CD8-positive, alpha-beta memory T cell (primary cell): ENCODE data around the gene DCTD. TPM values are rescaled to one million over a fixed set of nuclear protein-coding genes. Genes with fewer than 3 reads are reported as not detected.

Experiments
- CTCF ChIA-PET: fragments of 350-600 bp; sonication (Branson Sonifier 250); formaldehyde crosslinking; loops from one replicate; lab custom pipeline; 2021; ENCODE audit warnings: antibody characterized with exemption; lab: Charles Lee
- POLR2A ChIA-PET: fragments of 350-600 bp; sonication (Branson Sonifier 250); formaldehyde crosslinking; loops from one replicate; lab custom pipeline; 2021; ENCODE audit warnings: antibody characterized with exemption; lab: Charles Lee
- DNase-seq, 5 donors: peaks; one replicate each; pipeline versions ENCODE4 v3.0.0 to v3.0.0-alpha.2; 2020 to 2022; ENCODE audit warnings: mixed read lengths in 1 of 5
- H3K27ac ChIP-seq: one replicate; pipeline ENCODE4 v1.7.0; 2013; ENCODE audit warnings: low read depth, mild to moderate bottlenecking, low read length, moderate library complexity
- H3K27me3 ChIP-seq: 2 replicates; pipeline ENCODE4 v1.7.0; 2013; ENCODE audit warnings: low read length, mild to moderate bottlenecking; ENCODE audit not compliant: insufficient read depth, poor library complexity, severe bottlenecking
- H3K36me3 ChIP-seq: 2 replicates; pipeline ENCODE4 v1.7.0; 2013; ENCODE audit warnings: mild to moderate bottlenecking, low read length, moderate library complexity; ENCODE audit not compliant: insufficient read depth
- H3K4me1 ChIP-seq: 2 replicates; pipeline ENCODE4 v1.7.0; 2013; ENCODE audit warnings: mild to moderate bottlenecking, low read length, moderate library complexity; ENCODE audit not compliant: insufficient read depth
- H3K4me3 ChIP-seq: 2 replicates; pipeline ENCODE4 v1.7.0; 2013; ENCODE audit warnings: mild to moderate bottlenecking, low read length
- H3K9me3 ChIP-seq: 2 replicates; pipeline ENCODE4 v1.7.0; 2013; ENCODE audit warnings: mild to moderate bottlenecking, low read length
- H3K27ac Mint-ChIP-seq, 8 donors: one replicate each; pipeline ENCODE4 v1.8.0; 2020 to 2021; ENCODE audit warnings: mixed read lengths in 8 of 8, mild to moderate bottlenecking in 6 of 8, inconsistent platforms in 3 of 8, moderate library complexity in 3 of 8
- H3K27me3 Mint-ChIP-seq, 2 donors: one replicate each; pipeline ENCODE4 v1.8.0; 2020 to 2021; ENCODE audit warnings: mixed read lengths in 2 of 2, mild to moderate bottlenecking in 1 of 2, moderate library complexity in 1 of 2
- H3K36me3 Mint-ChIP-seq, 3 donors: one replicate each; pipeline ENCODE4 v1.8.0; 2020 to 2021; ENCODE audit warnings: mixed read lengths in 3 of 3, inconsistent platforms in 1 of 3, mild to moderate bottlenecking in 1 of 3
- H3K4me1 Mint-ChIP-seq, 3 donors: one replicate each; pipeline ENCODE4 v1.8.0; 2020 to 2021; ENCODE audit warnings: mixed read lengths in 3 of 3, inconsistent platforms in 1 of 3, mild to moderate bottlenecking in 1 of 3
- H3K4me3 Mint-ChIP-seq, 7 donors: one replicate each; pipeline ENCODE4 v1.8.0; 2020 to 2021; ENCODE audit warnings: mixed read lengths in 7 of 7, mild to moderate bottlenecking in 6 of 7, moderate library complexity in 4 of 7, inconsistent platforms in 2 of 7
- H3K9me3 Mint-ChIP-seq, 5 donors: one replicate each; pipeline ENCODE4 v1.8.0; 2020 to 2022; ENCODE audit warnings: mixed read lengths in 5 of 5, mild to moderate bottlenecking in 3 of 5, moderate library complexity in 2 of 5, inconsistent platforms in 1 of 5
- polyA plus RNA-seq: library from polyadenylated mRNA; unstranded; fragments of 300-500 nt; fragmentation: Illumina TruSeq; gene quantifications from one replicate; pipeline ENCODE4 v1.2.3, GENCODE V29; 2021
- total RNA-seq, 2 experiments: library from RNA; stranded (reverse); gene quantifications; one replicate each; pipeline ENCODE4 v1.2.3, GENCODE V29; 2021

DCTD gene
- total and polyA plus RNA-seq, 3 experiments from 2014 or later: 105 to 150 (median 145) TPM

GRCh38 chr4:182881914-182882313, 35.3 kb downstream of the DCTD start:
- Mint-ChIP-seq H3K9me3 (peaks cover 0 to 9% (median 3%) of the 10 kb centered on the region in 5 donors), H3K4me3 (no peak overlapping the region), H3K27me3 (no peaks in the 10 kb centered on the region), H3K27ac (no peak overlapping the region), H3K4me1 (no peaks in the 10 kb centered on the region), H3K36me3 (peaks cover 37 to 69% (median 48%) of the 10 kb centered on the region in 3 donors)
- no peaks in the 10 kb centered on the region for H3K4me1 ChIP-seq
- H3K27ac ChIP-seq: no peak overlapping the region
- DNase-seq: no peak
- peaks cover 4% of the 10 kb centered on the region for H3K9me3 ChIP-seq
- H3K36me3 ChIP-seq: no peaks in the 10 kb centered on the region
- H3K4me3 ChIP-seq: no peak overlapping the region
- ChIA-PET CTCF (no interaction called here), POLR2A (no interaction called here)
- H3K27me3 ChIP-seq: no peaks in the 10 kb centered on the region

DNA sequence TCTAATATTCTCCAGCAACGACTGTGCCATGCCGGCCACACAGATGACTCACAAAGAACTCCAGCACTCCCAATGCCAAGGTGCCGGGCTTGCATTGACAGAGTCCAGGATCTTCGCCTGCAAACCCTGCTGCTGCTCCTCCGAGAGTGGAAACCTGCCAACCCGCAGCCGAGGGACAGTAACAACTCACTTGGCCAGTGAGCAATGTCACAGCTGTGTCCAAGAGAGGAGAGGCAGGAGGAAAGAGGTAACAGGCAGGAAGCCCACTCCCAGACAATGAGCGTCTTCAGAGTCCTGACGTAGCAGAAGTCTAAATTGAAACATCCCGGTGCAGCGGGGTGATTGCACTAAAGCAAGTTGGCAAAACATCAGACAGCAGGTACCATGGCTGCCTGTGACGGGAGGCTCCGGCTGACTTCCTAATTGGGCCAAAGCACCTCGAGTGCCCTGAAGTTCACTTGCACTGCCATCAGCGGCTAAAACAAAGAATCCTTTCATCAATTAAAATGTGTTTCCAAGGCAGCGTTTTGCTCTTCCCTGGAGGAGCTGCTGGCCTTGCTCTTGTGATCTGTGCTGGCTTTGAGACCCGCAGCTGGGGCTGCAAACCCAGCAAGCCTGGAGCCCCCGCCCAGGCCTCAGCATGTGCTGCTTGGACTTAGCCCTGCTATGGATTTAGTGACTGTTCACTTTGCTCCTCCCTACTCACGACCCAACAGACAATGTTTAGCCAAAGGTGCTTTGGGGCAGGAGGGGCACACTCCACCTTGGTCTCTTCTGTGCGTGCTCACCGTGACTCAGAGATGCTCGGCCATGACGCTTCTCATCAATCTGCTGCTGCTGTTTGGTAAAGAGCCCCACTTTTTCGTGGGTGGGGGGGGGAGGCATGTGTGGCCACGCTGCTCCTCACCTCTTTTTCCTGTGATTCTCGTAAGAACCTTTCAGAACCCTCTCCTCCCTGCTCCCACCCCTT, 36.5 kb downstream of the DCTD start:
- Mint-ChIP-seq H3K27me3 (no peaks in the 10 kb centered on the region), H3K4me3 (no peak overlapping the region), H3K9me3 (peaks cover 0 to 9% (median 3%) of the 10 kb centered on the region in 5 donors), H3K27ac (peak overlapping the region in 3 of 8 donors; percentile 5 to 21 (median 18)), H3K36me3 (peaks cover 30 to 69% (median 36%) of the 10 kb centered on the region in 3 donors), H3K4me1 (no peaks in the 10 kb centered on the region)
- POLR2A ChIA-PET: no interaction called here
- no peak for DNase-seq
- peaks cover 4% of the 10 kb centered on the region for H3K9me3 ChIP-seq
- CTCF ChIA-PET: no interaction called here
- H3K4me1 ChIP-seq: no peaks in the 10 kb centered on the region
- H3K36me3 ChIP-seq: no peaks in the 10 kb centered on the region
- H3K27me3 ChIP-seq: no peaks in the 10 kb centered on the region
- H3K27ac ChIP-seq: no peak overlapping the region
- no peak overlapping the region for H3K4me3 ChIP-seq

- Histone ChIP-seq H3K9me3 (no peaks in the 10 kb centered on the region), H3K4me1 (no peaks in the 10 kb centered on the region), H3K27ac (no peak overlapping the region), H3K27me3 (no peaks in the 10 kb centered on the region), H3K36me3 (no peaks in the 10 kb centered on the region), H3K4me3 (no peak overlapping the region)
- CTCF ChIA-PET: no interaction called here
- no peaks in the 10 kb centered on the region for H3K4me1 Mint-ChIP-seq
- peak overlapping the region in 1 of 8 donors; percentile 3 for H3K27ac Mint-ChIP-seq
- DNase-seq: no peak
- peaks cover 0 to 5% (median 0%) of the 10 kb centered on the region in 5 donors for H3K9me3 Mint-ChIP-seq
- no peak overlapping the region for H3K4me3 Mint-ChIP-seq
- peaks cover 27 to 69% (median 35%) of the 10 kb centered on the region in 3 donors for H3K36me3 Mint-ChIP-seq
- POLR2A ChIA-PET: no interaction called here
- no peaks in the 10 kb centered on the region for H3K27me3 Mint-ChIP-seq
These were observed 37.3 kb downstream of the DCTD start for GRCh38 chr4:182879913-182880312.

- Mint-ChIP-seq H3K27ac (peak overlapping the region in 1 of 8 donors; percentile 19), H3K9me3 (no peaks in the 10 kb centered on the region), H3K4me1 (no peaks in the 10 kb centered on the region), H3K4me3 (no peak overlapping the region), H3K36me3 (peaks cover 32 to 71% (median 35%) of the 10 kb centered on the region in 3 donors), H3K27me3 (no peaks in the 10 kb centered on the region)
- Histone ChIP-seq H3K4me3 (no peak overlapping the region), H3K9me3 (no peaks in the 10 kb centered on the region), H3K4me1 (no peaks in the 10 kb centered on the region), H3K27ac (no peak overlapping the region), H3K36me3 (no peaks in the 10 kb centered on the region), H3K27me3 (no peaks in the 10 kb centered on the region)
- no peak for DNase-seq
- POLR2A ChIA-PET: no interaction called here
- CTCF ChIA-PET: no interaction called here
These were observed 38.3 kb downstream of the DCTD start for GRCh38 chr4:182878633-182879495.

DNA sequence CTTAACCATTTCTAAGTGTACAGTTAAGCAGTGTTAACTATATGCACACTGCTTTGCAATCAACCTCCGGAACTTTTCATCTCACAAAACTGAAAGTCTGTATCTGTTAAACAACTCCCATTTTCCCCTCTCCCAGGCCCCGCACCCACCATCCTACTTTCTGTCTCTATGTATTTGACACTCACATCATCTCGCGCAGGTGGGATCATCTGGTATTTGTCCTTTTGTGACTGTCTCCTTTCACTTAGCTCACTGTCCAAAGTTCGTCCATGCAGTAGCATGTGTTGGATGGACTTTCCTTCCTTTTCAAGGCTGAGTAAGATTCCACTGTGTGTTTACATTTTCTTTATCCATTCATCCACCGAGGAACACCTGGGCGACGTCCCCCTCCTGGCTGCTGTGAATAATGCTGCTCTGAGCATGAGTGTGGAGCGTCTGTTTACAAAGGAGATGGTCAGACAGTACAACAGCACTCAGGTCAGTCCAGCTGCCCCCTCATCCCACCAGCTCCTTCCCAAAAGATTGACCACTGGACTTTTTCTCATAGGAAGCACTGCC, 39.8 kb downstream of the DCTD start:
- H3K27ac ChIP-seq: no peak overlapping the region
- H3K27me3 ChIP-seq: no peaks in the 10 kb centered on the region
- H3K36me3 ChIP-seq: no peaks in the 10 kb centered on the region
- ChIA-PET POLR2A (no interaction called here), CTCF (no interaction called here)
- H3K4me1 ChIP-seq: no peaks in the 10 kb centered on the region
- Mint-ChIP-seq H3K4me3 (no peak overlapping the region), H3K4me1 (no peaks in the 10 kb centered on the region), H3K27me3 (no peaks in the 10 kb centered on the region), H3K9me3 (no peaks in the 10 kb centered on the region), H3K36me3 (peaks cover 28 to 68% (median 30%) of the 10 kb centered on the region in 3 donors), H3K27ac (peak overlapping the region in 1 of 8 donors; percentile 93)
- H3K4me3 ChIP-seq: no peak overlapping the region
- DNase-seq: no peak
- no peaks in the 10 kb centered on the region for H3K9me3 ChIP-seq

- H3K4me3 ChIP-seq: no peak overlapping the region
- Mint-ChIP-seq H3K4me3 (no peak overlapping the region), H3K27me3 (no peaks in the 10 kb centered on the region), H3K27ac (no peak overlapping the region), H3K36me3 (peaks cover 27 to 65% (median 31%) of the 10 kb centered on the region in 3 donors), H3K4me1 (no peaks in the 10 kb centered on the region), H3K9me3 (no peaks in the 10 kb centered on the region)
- no peak for DNase-seq
- ChIA-PET POLR2A (no interaction called here), CTCF (interaction anchor here (1.2 kb wide), 1 partner anchor 9 kb away, joined by 3 read pairs; no protein-coding TSS in a partner anchor)
- H3K4me1 ChIP-seq: no peaks in the 10 kb centered on the region
- no peaks in the 10 kb centered on the region for H3K27me3 ChIP-seq
- no peaks in the 10 kb centered on the region for H3K36me3 ChIP-seq
- no peak overlapping the region for H3K27ac ChIP-seq
- H3K9me3 ChIP-seq: no peaks in the 10 kb centered on the region
These were observed 40.8 kb downstream of the DCTD start for GRCh38 chr4:182876427-182876826.

- H3K36me3 Mint-ChIP-seq: peaks cover 27 to 59% (median 31%) of the 10 kb centered on the region in 3 donors
- H3K4me1 ChIP-seq: no peaks in the 10 kb centered on the region
- H3K36me3 ChIP-seq: no peaks in the 10 kb centered on the region
- H3K27me3 ChIP-seq: no peaks in the 10 kb centered on the region
- no peaks in the 10 kb centered on the region for H3K9me3 Mint-ChIP-seq
- no peak overlapping the region for H3K4me3 Mint-ChIP-seq
- no peaks in the 10 kb centered on the region for H3K27me3 Mint-ChIP-seq
- no peak overlapping the region for H3K27ac ChIP-seq
- DNase-seq: no peak
- POLR2A ChIA-PET: no interaction called here
- CTCF ChIA-PET: interaction anchor here (1.2 kb wide), 1 partner anchor 9 kb away, joined by 3 read pairs; no protein-coding TSS in a partner anchor
- no peak overlapping the region for H3K4me3 ChIP-seq
- H3K27ac Mint-ChIP-seq: no peak overlapping the region
- no peaks in the 10 kb centered on the region for H3K4me1 Mint-ChIP-seq
- H3K9me3 ChIP-seq: no peaks in the 10 kb centered on the region
These were observed 41.5 kb downstream of the DCTD start for GRCh38 chr4:182875453-182876405.
